ENCODE results near the gene NRXN2. TPM values are rescaled to one million over a fixed set of nuclear protein-coding genes. Genes with fewer than 3 reads are reported as not detected.

The NRXN2 gene
- polyA plus RNA-seq, 1 of the 3 experiments (the other 2 are of a cell fraction), result 0.15 TPM

DNA sequence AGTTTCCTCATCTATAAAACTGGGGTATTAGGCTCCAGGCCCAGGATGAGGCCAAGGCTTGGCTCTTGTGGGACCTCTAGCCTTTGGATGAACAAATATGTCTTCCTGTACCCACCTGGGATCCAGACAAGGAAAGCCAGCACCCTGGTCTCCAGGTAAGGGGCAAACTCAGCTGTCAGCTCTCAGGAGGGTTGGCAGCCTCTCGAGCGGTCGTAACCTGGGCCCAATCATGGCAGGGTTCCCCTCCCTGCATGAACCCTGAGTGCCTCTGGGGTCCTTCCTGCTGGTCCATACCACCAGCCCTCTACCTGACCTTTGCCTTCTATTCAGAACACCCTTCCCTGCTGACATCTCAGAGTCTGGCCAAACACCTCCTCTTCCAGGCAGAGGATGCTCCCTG is 112.4 kb downstream of the NRXN2 start:
- DNase-seq, result no peak
- Histone ChIP-seq H3K9me2 (no peaks in the 10 kb centered on the region), H3K36me3 (replicated peaks in 1 of 2; ENCODE audit: control insufficient read depth in 1 of 2, insufficient read depth in 2 of 2, low read length in 1 of 2) (no peaks in the 10 kb centered on the region), H3K79me2 (ENCODE audit: insufficient read depth) (no peaks in the 10 kb centered on the region), H3K4me3 (ENCODE audit: low read depth in 2 of 2, low read length in 1 of 2) (no peak overlapping the region), H2AFZ (ENCODE audit: low read depth) (no peak overlapping the region), H3K4me2 (no peak overlapping the region), H3K27ac (ENCODE audit: low read depth in 2 of 2, low read length in 1 of 2) (no peak overlapping the region), H3K9ac (no peak overlapping the region), H3F3A (replicated peaks; ENCODE audit: insufficient read depth) (no peaks in the 10 kb centered on the region), H3K9me3 (no peaks in the 10 kb centered on the region), H3K27me3 (ENCODE audit: insufficient read depth) (no peaks in the 10 kb centered on the region), H3K4me1 (ENCODE audit: control insufficient read depth in 1 of 2, insufficient read depth in 2 of 2, low read depth in 1 of 2, low read length in 1 of 2) (peaks cover 0 to 3% of the 10 kb centered on the region in 2 experiments; a peak in 1 of 4 replicates), H4K20me1 (ENCODE audit: insufficient read depth) (no peaks in the 10 kb centered on the region)
- TF ChIP-seq RCOR1 (IDR thresholded peaks at IDR 0.05; ENCODE audit: low read length) (no peak), SMC3 (IDR thresholded peaks at IDR 0.05; ENCODE audit: low read depth, low read length) (no peak), NFIC (IDR thresholded peaks at IDR 0.05; ENCODE audit: borderline replicate concordance) (no peak)
- POLR2A ChIA-PET, result interaction anchor here (0.5 kb wide), 1 partner anchor 286 kb away, joined by 3 read pairs; no protein-coding TSS in a partner anchor
- WGBS (ENCODE audit: low lambda C conversion rate), result no CpG with 5 or more reads among the region's 3 CpGs
- CTCF ChIA-PET, result interaction anchor here (1.1 to 2.2 kb wide), 2 partner anchors 10 to 42 kb away, joined by 3 to 9 read pairs; no protein-coding TSS in a partner anchor

- Histone ChIP-seq H3K9me3 (no peaks in the 10 kb centered on the region), H3K9ac (no peak overlapping the region), H3K27ac (ENCODE audit: low read depth in 2 of 2, low read length in 1 of 2) (no peak overlapping the region), H2AFZ (ENCODE audit: low read depth) (no peak overlapping the region), H3K4me2 (no peak overlapping the region), H3F3A (replicated peaks; ENCODE audit: insufficient read depth) (no peaks in the 10 kb centered on the region), H3K79me2 (ENCODE audit: insufficient read depth) (no peaks in the 10 kb centered on the region), H3K36me3 (replicated peaks in 1 of 2; ENCODE audit: control insufficient read depth in 1 of 2, insufficient read depth in 2 of 2, low read length in 1 of 2) (no peaks in the 10 kb centered on the region), H3K4me1 (ENCODE audit: control insufficient read depth in 1 of 2, insufficient read depth in 2 of 2, low read depth in 1 of 2, low read length in 1 of 2) (peaks cover 0 to 3% of the 10 kb centered on the region in 2 experiments; a peak in 1 of 4 replicates), H3K4me3 (ENCODE audit: low read depth in 2 of 2, low read length in 1 of 2) (no peak overlapping the region), H4K20me1 (ENCODE audit: insufficient read depth) (no peaks in the 10 kb centered on the region), H3K9me2 (no peaks in the 10 kb centered on the region), H3K27me3 (ENCODE audit: insufficient read depth) (no peaks in the 10 kb centered on the region)
- POLR2A ChIA-PET, result interaction anchor here (1.0 kb wide), 1 partner anchor 237 kb away, joined by 4 read pairs; no protein-coding TSS in a partner anchor
- CTCF ChIA-PET, result interaction anchor here (1.1 to 2.2 kb wide), 2 partner anchors 43 to 160 kb away, joined by 3 to 9 read pairs; no protein-coding TSS in a partner anchor
- no peak for DNase-seq
- 34% methylated on average over 3 of the region's 5 CpGs for WGBS (ENCODE audit: low lambda C conversion rate)
- TF ChIP-seq, protein P1, sequence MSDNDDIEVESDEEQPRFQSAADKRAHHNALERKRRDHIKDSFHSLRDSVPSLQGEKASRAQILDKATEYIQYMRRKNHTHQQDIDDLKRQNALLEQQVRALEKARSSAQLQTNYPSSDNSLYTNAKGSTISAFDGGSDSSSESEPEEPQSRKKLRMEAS (IDR thresholded peaks at IDR 0.05; ENCODE audit: low read depth), result no peak
- TF ChIP-seq TEAD4 (IDR thresholded peaks at IDR 0.05; ENCODE audit: borderline replicate concordance, insufficient read depth), result no peak
- TF ChIP-seq, protein P2, sequence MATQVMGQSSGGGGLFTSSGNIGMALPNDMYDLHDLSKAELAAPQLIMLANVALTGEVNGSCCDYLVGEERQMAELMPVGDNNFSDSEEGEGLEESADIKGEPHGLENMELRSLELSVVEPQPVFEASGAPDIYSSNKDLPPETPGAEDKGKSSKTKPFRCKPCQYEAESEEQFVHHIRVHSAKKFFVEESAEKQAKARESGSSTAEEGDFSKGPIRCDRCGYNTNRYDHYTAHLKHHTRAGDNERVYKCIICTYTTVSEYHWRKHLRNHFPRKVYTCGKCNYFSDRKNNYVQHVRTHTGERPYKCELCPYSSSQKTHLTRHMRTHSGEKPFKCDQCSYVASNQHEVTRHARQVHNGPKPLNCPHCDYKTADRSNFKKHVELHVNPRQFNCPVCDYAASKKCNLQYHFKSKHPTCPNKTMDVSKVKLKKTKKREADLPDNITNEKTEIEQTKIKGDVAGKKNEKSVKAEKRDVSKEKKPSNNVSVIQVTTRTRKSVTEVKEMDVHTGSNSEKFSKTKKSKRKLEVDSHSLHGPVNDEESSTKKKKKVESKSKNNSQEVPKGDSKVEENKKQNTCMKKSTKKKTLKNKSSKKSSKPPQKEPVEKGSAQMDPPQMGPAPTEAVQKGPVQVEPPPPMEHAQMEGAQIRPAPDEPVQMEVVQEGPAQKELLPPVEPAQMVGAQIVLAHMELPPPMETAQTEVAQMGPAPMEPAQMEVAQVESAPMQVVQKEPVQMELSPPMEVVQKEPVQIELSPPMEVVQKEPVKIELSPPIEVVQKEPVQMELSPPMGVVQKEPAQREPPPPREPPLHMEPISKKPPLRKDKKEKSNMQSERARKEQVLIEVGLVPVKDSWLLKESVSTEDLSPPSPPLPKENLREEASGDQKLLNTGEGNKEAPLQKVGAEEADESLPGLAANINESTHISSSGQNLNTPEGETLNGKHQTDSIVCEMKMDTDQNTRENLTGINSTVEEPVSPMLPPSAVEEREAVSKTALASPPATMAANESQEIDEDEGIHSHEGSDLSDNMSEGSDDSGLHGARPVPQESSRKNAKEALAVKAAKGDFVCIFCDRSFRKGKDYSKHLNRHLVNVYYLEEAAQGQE (IDR thresholded peaks at IDR 0.05; ENCODE audit: low read depth, low read length), result no peak
- TF ChIP-seq FOXM1 (IDR thresholded peaks at IDR 0.05; ENCODE audit: low read depth), result no peak
- TF ChIP-seq GABPA (IDR thresholded peaks at IDR 0.05; ENCODE audit: low read depth), result no peak
- TF ChIP-seq RFX5 (IDR thresholded peaks at IDR 0.05; ENCODE audit: low read length), result no peak
- no peak for TF ChIP-seq SIN3A (IDR thresholded peaks at IDR 0.05; ENCODE audit: borderline replicate concordance, low read depth, low read length)
- TF ChIP-seq NFIC (IDR thresholded peaks at IDR 0.05; ENCODE audit: borderline replicate concordance), result no peak
- TF ChIP-seq, protein P3, sequence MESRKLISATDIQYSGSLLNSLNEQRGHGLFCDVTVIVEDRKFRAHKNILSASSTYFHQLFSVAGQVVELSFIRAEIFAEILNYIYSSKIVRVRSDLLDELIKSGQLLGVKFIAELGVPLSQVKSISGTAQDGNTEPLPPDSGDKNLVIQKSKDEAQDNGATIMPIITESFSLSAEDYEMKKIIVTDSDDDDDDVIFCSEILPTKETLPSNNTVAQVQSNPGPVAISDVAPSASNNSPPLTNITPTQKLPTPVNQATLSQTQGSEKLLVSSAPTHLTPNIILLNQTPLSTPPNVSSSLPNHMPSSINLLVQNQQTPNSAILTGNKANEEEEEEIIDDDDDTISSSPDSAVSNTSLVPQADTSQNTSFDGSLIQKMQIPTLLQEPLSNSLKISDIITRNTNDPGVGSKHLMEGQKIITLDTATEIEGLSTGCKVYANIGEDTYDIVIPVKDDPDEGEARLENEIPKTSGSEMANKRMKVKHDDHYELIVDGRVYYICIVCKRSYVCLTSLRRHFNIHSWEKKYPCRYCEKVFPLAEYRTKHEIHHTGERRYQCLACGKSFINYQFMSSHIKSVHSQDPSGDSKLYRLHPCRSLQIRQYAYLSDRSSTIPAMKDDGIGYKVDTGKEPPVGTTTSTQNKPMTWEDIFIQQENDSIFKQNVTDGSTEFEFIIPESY (IDR thresholded peaks at IDR 0.05; ENCODE audit: borderline replicate concordance, low read depth), result no peak
- TF ChIP-seq TCF12 (IDR thresholded peaks at IDR 0.05), result no peak
- TF ChIP-seq TAF1 (IDR thresholded peaks at IDR 0.05; ENCODE audit: borderline replicate concordance, low read depth, low read length), result no peak
- no peak for TF ChIP-seq RXRA (IDR thresholded peaks at IDR 0.05; ENCODE audit: borderline replicate concordance, low read depth)
- no peak for TF ChIP-seq PBX3 (IDR thresholded peaks at IDR 0.05)
- no peak for TF ChIP-seq USF1 (IDR thresholded peaks at IDR 0.05; ENCODE audit: borderline replicate concordance, low read depth)
- no peak for TF ChIP-seq RAD21 (IDR thresholded peaks at IDR 0.05; ENCODE audit: low read length)
- TF ChIP-seq GATA2 (CRISPR knock-in tag; IDR thresholded peaks at IDR 0.05), result no peak
- TF ChIP-seq EZH2phosphoT487 (IDR thresholded peaks at IDR 0.05; ENCODE audit: borderline replicate concordance, low read depth), result no peak
- no peak for TF ChIP-seq POLR2AphosphoS5 (IDR thresholded peaks at IDR 0.05; ENCODE audit: low read depth, low read length)
Measured at GRCh38 chr11:64609436-64610047, 113.5 kb downstream of the NRXN2 start.
